ENCODE data around the gene ARHGAP21. TPM values are rescaled to one million over a fixed set of nuclear protein-coding genes. Genes with fewer than 3 reads are reported as not detected.
"Not testable (repeated sequence)": the region's sequence is repeated elsewhere in the genome, so short reads cannot be mapped to it uniquely, and the experiment has no call there.

ARHGAP21 gene
- 10 to 100 TPM; 35.1 to 60.5 (median 54.1) TPM for total RNA-seq

- in situ Hi-C loops (cut with MboI; ENCODE audit: low sequenced_read_pairs in 4 of 4) (no loop called here), intact Hi-C loops (cut with DNase I; ENCODE audit: low total_unique reads) (loop anchor here (1.0 to 2.0 kb wide), 4 partner anchors 107 to 292 kb away; partner anchors contain the start of genes ENKUR, PRTFDC1 and THNSL1)
- ATAC-seq, result peak; percentile 45
- Histone ChIP-seq H3K4me3 (peak within 1 kb of the TSS; percentile 83 to 98 (median 86)), H3K36me3 (no peaks in the 10 kb centered on the region), H3K27ac (peak within 1 kb of the TSS; percentile 93 to 98 (median 97)), H3K27me3 (no peaks in the 10 kb centered on the region), H3K9me3 (no peaks in the 10 kb centered on the region), H3K4me1 (peaks cover 32 to 38% of the 10 kb centered on the region in 2 donors)
- peak; percentile 63 to 69 for DNase-seq
- no peak for TF ChIP-seq POLR2A (IDR thresholded peaks at IDR 0.05)
- no peak for TF ChIP-seq CTCF (IDR thresholded peaks at IDR 0.05 in 4 of 5, conservative IDR thresholded peaks at IDR 0.05 in 1 of 5)
Measured at GRCh38 chr10:24723788-24724380, at the start of gene ARHGAP21. TSS of gene ARHGAP21 (minus strand) at chr10:24723887. CDS start at chr10:24721899, 1,988 bp downstream.

- intact Hi-C loops (cut with DNase I; ENCODE audit: low total_unique reads), result no loop called here
- Histone ChIP-seq H3K36me3 (no peaks in the 10 kb centered on the region), H3K4me3 (no peak overlapping the region), H3K4me1 (no peaks in the 10 kb centered on the region), H3K9me3 (no peaks in the 10 kb centered on the region), H3K27ac (no peak overlapping the region), H3K27me3 (no peaks in the 10 kb centered on the region)
- DNase-seq, result no peak
- no peak for ATAC-seq
- TF ChIP-seq CTCF (IDR thresholded peaks at IDR 0.05 in 4 of 5, conservative IDR thresholded peaks at IDR 0.05 in 1 of 5) (no peak), POLR2A (IDR thresholded peaks at IDR 0.05) (no peak)
- in situ Hi-C loops (cut with MboI; ENCODE audit: low sequenced_read_pairs in 4 of 4), result no loop called here
Measured at GRCh38 chr10:24771943-24772694, 48.4 kb upstream of the ARHGAP21 start.

GRCh38 chr10:24764991-24765390, 41.3 kb upstream of the ARHGAP21 start:
- DNase-seq; H3K27me3 ChIP-seq; H3K27ac ChIP-seq; intact Hi-C loops (cut with DNase I; ENCODE audit: low total_unique reads); H3K9me3 ChIP-seq; ATAC-seq; H3K4me3 ChIP-seq; in situ Hi-C loops (cut with MboI; ENCODE audit: low sequenced_read_pairs in 4 of 4); H3K36me3 ChIP-seq; H3K4me1 ChIP-seq: not testable (repeated sequence)

GRCh38 chr10:24762966-24763623, 39.4 kb upstream of the ARHGAP21 start:
- Histone ChIP-seq H3K4me3 (no peak overlapping the region), H3K27ac (no peak overlapping the region), H3K4me1 (no peaks in the 10 kb centered on the region), H3K27me3 (no peaks in the 10 kb centered on the region), H3K9me3 (no peaks in the 10 kb centered on the region), H3K36me3 (no peaks in the 10 kb centered on the region)
- DNase-seq (no peak), ATAC-seq (no peak)
- no peak for TF ChIP-seq CTCF (IDR thresholded peaks at IDR 0.05 in 4 of 5, conservative IDR thresholded peaks at IDR 0.05 in 1 of 5)
- intact Hi-C loops (cut with DNase I; ENCODE audit: low total_unique reads) (no loop called here), in situ Hi-C loops (cut with MboI; ENCODE audit: low sequenced_read_pairs in 4 of 4) (no loop called here)
